Measurements from ENCODE around the gene CRYZ.

- TF ChIP-seq GATA1 (IDR thresholded peaks at IDR 0.05; ENCODE audit: low read depth, low read length) = no peak
- no peak for TF ChIP-seq POLR2A (IDR thresholded peaks at IDR 0.05; ENCODE audit: low read length)
Measured at GRCh38 chr1:74775735-74776134, 42.9 kb upstream of the CRYZ start.
